Dermis blood vessel endothelial cell (primary cell): ENCODE data around the gene RAET1L. TPM values are rescaled to one million over a fixed set of nuclear protein-coding genes. Genes with fewer than 3 reads are reported as not detected.
A peak's percentile ranks its signal among the peaks of the same experiment; 100 is the strongest.
"Not testable (repeated sequence)": the region's sequence is repeated elsewhere in the genome, so short reads cannot be mapped to it uniquely, and the experiment has no call there.

Source experiments
- DNase-seq: peaks from one replicate; pipeline ENCODE4 v3.0.0; 2010
- total RNA-seq: library from RNA; depleted of rRNA; stranded (reverse); fragments of >200 nt; gene quantifications from 2 replicates; pipeline ENCODE4 v1.2.3, GENCODE V29; 2014

RAET1L gene
- total RNA-seq, 1 donor from 2014 or later, result not detected

DNA sequence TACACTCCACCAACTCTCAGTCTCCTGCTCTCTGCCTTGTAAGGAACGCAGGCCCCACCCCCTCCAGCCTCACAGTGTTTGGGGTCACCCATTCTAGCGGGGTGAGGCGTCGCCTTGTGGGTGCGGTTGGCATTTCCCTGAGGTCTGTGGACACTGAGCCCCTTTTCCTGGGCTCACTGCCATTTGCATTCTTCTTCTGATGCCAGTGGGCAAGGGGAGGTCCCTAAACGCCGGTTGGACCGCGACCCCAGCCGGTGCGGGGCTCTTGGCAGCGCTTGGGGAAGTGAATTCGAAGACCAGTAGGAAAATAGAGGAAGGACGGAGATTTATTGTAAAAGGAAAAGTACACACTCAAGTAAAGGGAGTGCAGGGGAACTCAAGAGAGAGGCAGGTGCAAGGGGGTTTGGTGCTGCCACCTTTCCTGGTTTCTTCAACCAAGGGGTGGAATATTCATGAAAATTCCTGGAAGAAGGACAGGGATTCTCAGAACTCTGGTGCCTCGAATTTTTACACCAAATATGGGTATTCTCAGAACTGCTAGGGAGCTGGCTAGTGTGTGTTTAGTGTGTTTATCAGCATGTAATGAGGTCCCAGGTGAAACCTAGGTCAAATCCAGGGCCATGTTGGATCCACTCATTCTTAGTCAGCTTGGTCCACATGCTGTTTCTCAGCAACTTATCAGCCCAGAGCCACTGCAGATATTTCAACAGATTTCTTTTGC is 9.9 kb downstream of the RAET1L start:
- peak; percentile 19 for DNase-seq

GRCh38 chr6:150014623-150015280 is 10.6 kb downstream of the RAET1L start:
- not testable (repeated sequence) for DNase-seq

DNA sequence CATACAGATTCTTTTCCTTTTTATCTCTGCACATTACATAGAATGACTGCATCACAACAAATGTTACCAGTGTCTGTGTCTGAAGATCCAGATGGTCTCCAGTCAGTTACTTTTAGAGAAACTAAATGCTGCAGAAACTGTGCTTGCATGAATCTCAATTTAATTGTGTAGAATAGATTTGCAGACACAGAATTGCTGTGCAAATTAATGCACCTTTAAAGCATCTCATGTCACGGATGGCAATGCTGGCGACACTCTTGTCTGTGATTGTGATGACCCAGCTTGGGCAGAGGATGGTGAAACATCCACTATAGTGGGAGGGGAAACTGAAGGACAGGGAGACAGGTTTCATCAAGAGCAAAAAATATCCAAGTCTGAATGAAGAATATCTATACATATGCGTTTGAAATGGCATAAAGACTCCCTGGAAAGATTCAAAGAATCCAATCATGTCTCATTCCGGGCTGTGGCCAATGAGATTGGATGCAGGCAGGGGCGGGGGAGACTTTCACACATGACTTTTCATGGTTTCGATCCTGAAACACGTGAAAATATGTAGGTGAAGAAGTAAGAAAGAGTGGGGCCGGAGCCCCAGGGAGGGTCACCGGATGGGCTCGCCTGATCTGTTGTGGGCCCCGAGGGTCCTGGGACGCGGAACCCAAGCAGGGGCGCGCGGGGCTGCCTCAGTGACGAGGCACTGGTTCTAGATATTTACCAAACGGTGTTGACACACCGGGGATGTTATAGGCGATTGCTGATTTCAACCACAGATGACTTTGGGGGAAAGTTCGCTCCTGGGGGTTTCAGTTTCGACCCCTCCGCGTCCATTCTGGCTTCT is 11.3 kb downstream of the RAET1L start:
- not testable (repeated sequence) for DNase-seq

- not testable (repeated sequence) for DNase-seq
Observed at GRCh38 chr6:150012846-150013784, 12.2 kb downstream of the RAET1L start.

DNA sequence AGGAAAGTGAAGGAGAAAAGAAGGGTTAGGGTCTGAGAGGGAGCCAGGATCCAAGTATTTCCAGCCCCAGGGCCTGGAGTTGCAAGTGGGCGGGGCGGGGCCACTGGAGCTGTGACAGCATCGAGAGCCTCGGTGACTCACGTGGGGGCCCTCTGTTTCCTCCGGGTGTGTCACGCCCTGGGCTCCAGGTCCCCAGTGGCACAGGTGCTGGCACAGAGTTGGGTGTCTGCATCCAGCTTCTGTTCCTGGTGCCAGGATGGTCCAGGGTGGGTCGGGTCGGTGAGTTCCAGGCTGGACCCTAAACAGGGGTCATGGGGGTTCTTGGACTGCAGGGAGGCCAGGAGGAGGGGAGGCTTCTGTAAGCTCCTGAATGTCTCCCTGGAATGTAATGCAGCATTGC is 16.7 kb downstream of the RAET1L start:
- DNase-seq, result no peak

DNA sequence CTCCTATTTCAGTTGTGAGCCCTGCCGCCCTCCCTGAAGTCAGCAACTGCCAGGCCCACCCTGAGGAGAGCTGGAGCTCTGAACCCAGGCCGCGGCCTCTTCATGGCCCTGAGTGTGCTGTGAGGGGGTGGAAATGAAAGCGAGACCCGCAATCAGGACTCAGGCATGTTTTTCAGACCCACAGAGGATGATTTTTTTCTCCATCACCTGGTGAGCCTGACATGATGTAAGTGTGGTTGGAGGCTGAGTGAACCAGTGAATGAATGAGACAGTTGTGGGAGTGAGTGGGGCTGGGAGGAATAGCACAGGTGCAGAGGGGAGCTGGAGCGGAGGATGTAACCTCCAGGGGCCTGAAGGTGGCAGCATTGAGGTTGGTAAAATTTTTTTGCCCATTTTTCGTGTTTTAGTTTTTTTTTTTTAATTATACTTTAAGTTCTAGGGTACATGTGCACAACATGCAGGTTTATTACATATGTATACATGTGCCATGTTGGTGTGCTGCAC is 18.3 kb downstream of the RAET1L start:
- peak; percentile 53 for DNase-seq

DNA sequence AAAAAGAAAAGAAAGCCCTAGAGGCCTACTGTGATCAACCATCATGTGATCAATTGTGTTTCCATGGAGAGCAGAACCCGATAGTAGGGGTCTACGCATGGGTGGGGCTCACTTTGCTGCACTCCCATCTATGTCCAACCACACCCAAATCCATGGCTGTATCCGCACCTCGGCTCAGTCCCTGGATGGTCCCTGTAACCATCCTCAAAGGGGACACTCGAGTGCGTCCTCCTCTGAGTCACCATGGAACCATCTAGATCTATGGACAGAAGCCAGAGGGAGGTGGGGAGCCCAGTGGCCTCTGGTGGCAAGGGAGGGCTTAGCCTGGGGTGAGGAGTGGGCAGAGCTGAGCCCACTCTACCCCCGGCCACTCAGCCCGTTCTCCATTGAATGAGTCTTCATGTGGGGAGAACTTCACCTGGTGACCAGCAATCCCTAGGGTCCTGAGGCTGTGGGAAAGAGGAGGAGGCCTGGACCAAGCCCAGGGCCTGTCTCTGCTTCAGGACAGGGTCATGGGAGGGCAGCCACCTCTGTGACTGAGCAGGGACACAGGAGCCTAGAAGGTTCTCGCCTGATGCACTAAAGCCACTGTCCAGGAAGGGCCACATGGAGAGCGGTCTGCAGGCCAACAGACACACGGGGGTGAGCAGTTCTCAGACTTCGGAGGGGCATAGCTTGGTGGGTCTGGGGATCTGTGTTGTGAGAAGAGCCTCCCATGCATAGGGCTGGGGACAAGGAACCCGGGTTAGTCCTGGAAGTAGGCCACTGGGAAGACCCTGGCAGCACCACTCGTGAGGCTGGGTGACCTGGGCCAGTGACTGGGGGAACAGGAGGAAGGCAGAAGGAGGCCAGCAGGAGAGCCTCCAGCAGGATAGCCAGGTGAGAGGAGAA is 19.3 kb downstream of the RAET1L start:
- no peak for DNase-seq

- peak; percentile 87 for DNase-seq
Observed at GRCh38 chr6:150004783-150005717, 20.3 kb downstream of the RAET1L start.

DNA sequence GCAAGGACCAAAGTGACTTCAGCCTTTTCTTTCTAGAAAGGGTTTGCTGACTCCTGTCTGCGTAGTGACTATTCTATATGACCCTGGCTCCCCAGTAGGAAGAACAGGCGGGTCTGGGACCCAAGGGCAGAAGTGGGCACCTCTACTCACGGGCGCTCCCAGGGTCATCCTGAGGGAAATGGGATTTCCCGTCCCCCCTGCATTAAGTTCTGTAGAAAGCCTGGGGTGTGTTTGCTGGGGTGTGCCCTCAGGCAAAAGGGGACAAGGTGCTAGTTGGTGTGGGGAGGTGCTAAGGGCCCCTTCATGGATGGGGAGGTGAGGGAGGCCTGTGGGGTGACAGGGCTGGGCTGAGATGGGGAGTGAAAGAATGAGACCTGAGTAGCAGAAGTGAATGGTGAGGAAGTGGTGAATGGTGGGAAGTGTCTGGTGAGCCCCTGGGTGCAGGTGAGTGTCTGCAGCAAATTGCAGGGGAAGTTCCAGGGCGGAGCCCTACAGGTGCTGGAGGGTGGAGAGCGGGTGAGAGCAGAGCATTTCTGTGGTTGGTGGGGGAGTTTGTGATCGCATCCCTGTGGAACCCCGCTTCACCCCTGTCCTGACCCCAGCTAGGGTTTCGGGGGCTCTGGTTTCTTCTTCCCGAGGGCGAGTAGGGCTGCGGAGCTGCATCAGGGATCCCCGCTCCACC is 21.1 kb downstream of the RAET1L start:
- no peak for DNase-seq

DNA sequence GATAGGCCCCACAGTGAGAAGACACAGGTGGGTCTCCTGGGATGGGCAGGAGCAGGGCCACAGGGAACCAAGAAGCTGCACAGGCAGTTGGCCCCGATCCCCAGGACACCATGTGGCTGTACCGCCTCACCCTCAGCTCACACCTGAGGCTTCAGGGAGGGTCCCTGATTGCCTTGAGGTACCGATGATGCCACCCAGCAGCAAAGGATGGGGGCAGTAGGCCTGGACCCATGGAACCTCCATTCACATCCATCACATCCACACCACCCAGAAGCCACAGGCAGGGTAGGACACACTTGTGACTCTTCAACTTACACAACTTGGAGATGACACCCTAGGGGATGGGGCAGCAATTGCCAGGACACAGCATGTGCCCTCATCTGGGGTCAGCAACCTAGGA is 21.7 kb downstream of the RAET1L start:
- not testable (repeated sequence) for DNase-seq

GRCh38 chr6:150002710-150003109 is 22.6 kb downstream of the RAET1L start:
- no peak for DNase-seq

DNA sequence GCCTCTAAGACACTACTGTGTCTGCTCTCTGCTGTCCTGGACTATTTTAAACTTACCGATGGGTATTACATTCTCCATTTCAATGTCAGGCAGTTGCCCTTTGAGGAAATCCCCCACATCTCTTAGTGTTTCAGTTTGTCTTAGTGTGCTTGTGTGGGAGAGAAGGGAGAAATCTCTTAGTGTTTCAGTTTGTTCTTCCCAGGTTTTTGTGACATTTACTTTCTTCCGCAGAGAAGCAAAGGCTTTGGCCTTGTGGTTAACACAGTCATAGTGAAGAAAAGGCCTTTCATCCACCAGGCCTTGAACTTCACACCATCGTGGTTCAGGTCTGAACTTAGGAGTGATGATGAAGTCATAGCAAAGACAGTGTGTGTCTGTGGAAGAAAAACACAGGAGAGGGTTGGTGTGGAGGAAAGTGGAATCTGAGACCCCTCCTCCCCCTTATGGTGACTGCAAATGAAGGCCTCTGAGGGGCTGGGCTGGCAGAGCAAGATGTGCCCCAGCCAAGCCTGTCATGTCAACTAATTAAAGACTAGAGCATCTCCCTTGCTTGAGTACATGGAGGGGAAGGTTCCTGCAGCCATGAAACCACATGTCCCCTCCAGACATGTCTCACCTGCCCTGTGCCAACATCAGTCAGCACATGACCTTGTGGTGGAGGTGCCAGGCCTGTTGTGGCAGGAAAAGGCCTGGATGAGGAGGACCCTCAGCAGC is 23.9 kb downstream of the RAET1L start:
- DNase-seq, result no peak

DNA sequence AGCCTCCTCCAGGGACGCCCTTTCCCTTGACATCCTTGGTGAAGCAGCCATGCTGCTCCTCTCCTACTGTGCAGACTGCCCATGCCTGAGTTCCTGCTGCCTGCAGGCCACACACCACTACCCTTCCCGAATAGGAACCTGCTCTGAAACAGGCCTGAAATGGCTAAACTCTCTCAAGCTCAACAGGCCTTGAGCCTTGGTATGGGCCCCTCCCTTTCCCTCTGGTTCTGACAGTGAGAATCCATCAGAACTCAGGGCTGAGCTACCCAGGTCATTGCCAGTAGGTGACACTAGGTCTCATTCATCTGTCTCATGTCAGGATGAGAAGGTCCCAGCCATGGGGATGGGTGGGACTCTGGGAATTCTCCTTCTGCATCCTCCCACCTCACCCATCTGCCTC is 25.7 kb downstream of the RAET1L start:
- DNase-seq, result no peak

- DNase-seq, result no peak
Observed at GRCh38 chr6:149995971-149996370, 29.4 kb downstream of the RAET1L start.

- DNase-seq, result no peak
Observed at GRCh38 chr6:149995235-149995750, 30.0 kb downstream of the RAET1L start.

DNA sequence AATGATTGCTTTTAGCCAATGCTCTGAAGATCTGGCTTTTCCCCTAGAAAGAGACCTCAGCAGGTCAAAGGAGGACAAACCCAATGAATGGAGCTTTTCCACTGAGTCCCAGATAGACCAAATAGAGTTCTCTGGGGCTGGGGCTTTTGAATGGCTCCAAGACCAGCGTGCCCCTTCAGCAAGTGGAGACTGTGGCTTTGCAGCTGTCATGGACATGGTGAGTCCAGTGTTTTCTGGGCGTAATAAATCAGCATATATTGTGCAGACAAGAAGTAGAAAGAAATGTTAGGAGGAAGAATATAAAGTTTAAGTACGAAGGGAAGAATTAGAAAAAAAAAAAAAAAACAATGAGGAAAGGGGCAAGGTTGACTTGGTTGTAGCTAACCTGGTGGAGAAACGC is 33.5 kb downstream of the RAET1L start:
- no peak for DNase-seq

DNA sequence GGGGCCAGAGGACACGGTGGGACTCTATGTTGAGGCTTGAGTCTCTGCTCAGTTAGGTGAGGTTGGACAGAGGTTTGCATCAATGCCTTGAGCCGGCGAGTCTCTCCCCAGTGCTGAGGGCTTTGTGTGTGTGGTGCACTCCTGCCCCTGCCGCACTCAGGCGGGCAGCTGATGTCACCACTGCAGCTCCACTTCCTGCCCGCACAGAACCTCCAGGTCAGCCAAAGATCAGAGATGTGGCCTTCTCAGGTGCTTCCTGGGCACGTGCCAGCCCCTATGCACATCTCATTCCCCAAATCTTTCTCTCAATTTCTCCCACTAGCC is 33.9 kb downstream of the RAET1L start:
- not testable (repeated sequence) for DNase-seq
